Measurements from ENCODE around the gene CDC42EP3.

Gene CDC42EP3

DNA sequence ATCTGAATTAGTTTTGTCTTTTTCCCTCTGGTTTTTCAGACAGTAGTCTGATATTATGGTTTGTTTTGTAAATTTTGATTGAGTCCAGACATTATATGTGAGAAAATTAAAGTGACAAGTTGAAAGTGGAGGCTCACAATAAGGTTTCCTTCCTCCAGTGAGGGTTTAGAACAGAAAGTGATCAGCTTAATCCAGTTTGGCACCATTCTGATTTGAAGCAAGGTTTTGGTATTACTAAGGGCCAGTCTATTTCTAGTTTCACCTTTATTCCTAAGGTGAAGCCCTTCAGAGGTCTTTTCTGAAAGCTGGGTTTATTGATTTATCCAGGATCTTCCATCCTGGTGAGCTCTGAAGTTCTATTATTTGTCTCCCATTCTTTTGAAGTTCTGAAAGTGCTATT is 68.7 kb downstream of the CDC42EP3 start:
- H3K27ac ChIP-seq, result no peak overlapping the region
- TF ChIP-seq, protein P1, sequence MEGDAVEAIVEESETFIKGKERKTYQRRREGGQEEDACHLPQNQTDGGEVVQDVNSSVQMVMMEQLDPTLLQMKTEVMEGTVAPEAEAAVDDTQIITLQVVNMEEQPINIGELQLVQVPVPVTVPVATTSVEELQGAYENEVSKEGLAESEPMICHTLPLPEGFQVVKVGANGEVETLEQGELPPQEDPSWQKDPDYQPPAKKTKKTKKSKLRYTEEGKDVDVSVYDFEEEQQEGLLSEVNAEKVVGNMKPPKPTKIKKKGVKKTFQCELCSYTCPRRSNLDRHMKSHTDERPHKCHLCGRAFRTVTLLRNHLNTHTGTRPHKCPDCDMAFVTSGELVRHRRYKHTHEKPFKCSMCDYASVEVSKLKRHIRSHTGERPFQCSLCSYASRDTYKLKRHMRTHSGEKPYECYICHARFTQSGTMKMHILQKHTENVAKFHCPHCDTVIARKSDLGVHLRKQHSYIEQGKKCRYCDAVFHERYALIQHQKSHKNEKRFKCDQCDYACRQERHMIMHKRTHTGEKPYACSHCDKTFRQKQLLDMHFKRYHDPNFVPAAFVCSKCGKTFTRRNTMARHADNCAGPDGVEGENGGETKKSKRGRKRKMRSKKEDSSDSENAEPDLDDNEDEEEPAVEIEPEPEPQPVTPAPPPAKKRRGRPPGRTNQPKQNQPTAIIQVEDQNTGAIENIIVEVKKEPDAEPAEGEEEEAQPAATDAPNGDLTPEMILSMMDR (conservative IDR thresholded peaks at IDR 0.05), result no peak
- TF ChIP-seq ZFX (IDR thresholded peaks at IDR 0.05), result no peak

DNA sequence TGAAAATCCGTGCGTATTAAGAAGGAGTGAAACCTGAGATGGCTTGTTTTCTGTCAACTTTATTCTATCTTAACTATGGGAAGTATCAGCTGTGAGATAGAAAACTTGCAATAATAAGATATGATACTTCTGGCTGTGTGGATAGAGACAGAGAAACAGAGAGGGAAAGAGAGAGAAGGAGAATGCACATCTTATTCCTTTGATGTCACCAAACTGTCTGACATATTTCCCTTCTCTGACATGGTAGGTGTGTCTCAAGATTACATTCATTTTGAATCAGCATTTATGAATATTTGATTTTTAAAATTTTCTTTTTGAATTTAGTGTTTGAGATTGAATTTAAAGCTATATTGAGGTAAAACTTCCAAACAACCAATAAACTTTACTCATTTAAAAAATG is 69.4 kb downstream of the CDC42EP3 start:
- TF ChIP-seq ZFX (IDR thresholded peaks at IDR 0.05), result no peak
- TF ChIP-seq, protein P1 (conservative IDR thresholded peaks at IDR 0.05), result no peak
- no peak overlapping the region for H3K27ac ChIP-seq

DNA sequence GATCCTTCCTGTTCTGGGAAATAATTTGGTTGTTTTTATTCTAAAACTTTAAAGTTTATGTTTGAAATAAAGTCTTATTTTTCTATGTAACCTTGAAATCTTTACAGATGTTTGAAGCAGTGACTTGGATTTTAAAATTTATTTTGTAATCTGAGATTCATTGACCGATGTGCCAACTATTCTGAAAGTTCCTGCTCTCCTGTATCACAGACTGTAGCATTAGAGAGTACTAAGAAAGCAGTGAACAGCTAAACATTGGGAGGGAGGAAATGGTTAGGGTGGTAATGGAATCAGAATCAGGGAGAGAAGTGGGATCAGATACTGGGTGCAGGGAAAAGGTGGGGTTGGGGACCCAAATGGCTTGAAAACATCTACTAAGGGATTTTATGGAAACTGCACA is 69.9 kb downstream of the CDC42EP3 start:
- H3K27ac ChIP-seq, result no peak overlapping the region
- TF ChIP-seq ZFX (IDR thresholded peaks at IDR 0.05), result no peak
- TF ChIP-seq, protein P1 (conservative IDR thresholded peaks at IDR 0.05), result no peak

DNA sequence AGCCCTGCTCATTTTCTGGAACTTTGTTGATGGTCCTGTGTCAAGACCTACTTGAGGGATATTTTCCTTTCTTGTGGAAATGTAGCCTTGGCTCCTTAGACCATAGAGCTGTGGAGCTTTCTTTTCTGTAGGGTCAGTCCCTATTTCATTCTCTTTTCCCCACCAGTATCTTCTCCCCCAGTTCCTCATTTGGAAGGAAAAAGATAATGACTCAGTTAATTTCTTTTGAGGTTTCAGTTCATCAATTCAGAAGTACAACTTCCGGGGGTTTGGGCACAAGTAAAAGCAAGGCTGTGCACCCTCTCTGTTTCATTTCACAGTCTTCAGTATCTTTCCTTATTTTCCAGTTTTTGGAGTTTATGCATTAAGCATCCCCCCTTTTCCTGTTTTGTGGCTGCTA is 70.7 kb downstream of the CDC42EP3 start:
- TF ChIP-seq, protein P1 (conservative IDR thresholded peaks at IDR 0.05), result no peak
- TF ChIP-seq ZFX (IDR thresholded peaks at IDR 0.05), result no peak
- no peak overlapping the region for H3K27ac ChIP-seq

DNA sequence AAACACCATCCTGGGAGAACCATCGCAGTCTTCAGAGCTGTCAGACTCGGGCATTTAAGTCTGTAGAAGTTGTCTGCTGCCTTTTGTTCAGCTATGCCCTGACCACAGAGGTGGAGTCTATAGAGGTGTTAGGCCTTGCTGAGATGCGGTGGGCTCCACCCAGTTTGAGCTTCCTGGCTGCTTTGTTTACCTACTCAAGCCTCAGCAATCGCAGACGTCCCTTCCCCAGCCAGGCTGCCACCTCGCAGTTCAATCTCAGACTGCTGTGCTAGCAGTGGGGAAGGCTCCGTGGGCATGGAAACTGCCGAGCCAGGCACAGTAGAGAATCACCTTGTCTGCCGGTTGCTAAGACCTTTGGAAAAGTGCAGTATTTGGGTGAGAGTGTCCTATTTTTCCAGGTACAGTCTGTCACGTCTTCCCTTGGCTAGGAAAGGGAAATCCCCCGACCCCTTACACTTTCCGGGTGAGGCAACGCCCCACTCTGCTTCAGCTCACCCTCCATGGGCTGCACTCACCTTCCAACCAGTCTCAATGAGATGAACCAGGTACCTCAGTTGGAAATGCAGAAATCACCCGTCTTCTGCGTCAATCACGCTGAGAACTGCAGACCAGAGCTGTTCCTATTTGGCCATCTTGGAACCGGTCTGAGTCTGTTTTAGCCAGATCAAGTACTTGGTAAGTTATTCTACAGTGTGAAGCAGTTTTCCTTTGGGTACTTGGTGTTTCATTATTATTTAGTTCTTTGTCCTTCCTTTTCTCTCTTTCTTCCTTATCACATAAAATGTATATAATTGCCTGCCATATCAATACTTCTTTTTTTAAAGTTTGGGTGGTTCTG is 71.5 kb downstream of the CDC42EP3 start:
- H3K27ac ChIP-seq, result no peak overlapping the region
- no peak for TF ChIP-seq ZFX (IDR thresholded peaks at IDR 0.05)
- TF ChIP-seq, protein P1 (conservative IDR thresholded peaks at IDR 0.05), result no peak

DNA sequence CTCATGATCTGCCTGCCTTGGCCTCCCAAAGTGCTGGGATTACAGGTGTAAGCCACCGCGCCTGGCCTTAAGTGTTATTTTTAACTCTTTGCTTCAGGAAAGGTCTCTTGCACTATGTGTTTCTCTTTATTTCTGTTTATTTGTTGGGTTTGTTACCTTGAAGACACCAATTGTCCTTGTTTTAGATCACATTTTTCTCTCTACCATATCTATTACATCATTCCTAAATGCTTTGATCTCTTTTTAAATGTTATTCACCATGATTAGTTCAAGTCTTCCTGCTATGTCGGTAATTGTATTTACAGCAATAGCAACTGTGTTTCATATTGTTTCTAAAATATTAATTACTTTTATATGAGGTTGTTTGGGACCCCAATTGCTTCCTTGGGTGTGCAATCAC is 77.7 kb downstream of the CDC42EP3 start:
- H3K27ac ChIP-seq, result no peak overlapping the region
- TF ChIP-seq, protein P1 (conservative IDR thresholded peaks at IDR 0.05), result no peak
- no peak for TF ChIP-seq ZFX (IDR thresholded peaks at IDR 0.05)

DNA sequence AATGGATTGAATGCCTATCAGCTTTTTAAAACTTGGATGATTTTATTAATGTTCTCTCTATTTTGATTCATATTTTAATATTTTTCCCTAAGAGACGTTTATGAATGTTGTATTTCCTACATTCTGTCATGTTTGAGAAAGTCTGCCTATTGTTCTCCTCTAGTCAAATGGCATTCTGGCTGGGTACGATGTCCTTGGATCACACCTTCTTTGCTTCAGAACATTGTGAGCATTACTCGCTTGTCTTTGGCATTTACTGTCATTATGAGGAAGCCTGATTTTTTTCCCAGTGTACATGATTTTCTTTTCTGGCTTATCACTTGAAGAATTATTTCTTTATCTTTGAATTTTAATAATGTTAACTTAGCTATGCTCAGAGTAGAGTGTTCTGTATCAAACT is 78.4 kb downstream of the CDC42EP3 start:
- no peak for TF ChIP-seq ZFX (IDR thresholded peaks at IDR 0.05)
- no peak overlapping the region for H3K27ac ChIP-seq

All from C4-2B (cell line).